HL-60 (cell line): Measurements from ENCODE around the gene APIP.

Experiments
- DNase-seq, 2 experiments: peaks; one replicate each; pipeline ENCODE4 v3.0.0-alpha.2; 2010 to 2020; ENCODE audit warnings: low read depth in 1 of 2, low spot score in 1 of 2
- H3K27ac ChIP-seq: fragments of 250-450 bp; sonication (Bioruptor Pico); replicated peaks from 2 replicates; pipeline ENCODE4 v1.5.1; 2020; ENCODE audit warnings: mild to moderate bottlenecking, moderate library complexity
- H3K27me3 ChIP-seq: fragments of 250-450 bp; sonication (Bioruptor Pico); 2 replicates; pipeline ENCODE4 v1.5.1; 2021; ENCODE audit warnings: mild to moderate bottlenecking, moderate library complexity; ENCODE audit not compliant: insufficient read depth, poor library complexity, severe bottlenecking
- H3K4me3 ChIP-seq: replicated peaks from 2 replicates; pipeline ENCODE4 v1.5.1; 2011; ENCODE audit warnings: mild to moderate bottlenecking, control low read depth, low read length; ENCODE audit not compliant: insufficient read depth
- CTCF ChIP-seq: IDR thresholded peaks from one replicate; pipeline ENCODE4 v1.5.1; 2011; ENCODE audit warnings: low read length, control low read depth, inconsistent platforms; ENCODE audit not compliant: insufficient read depth
- GABPA ChIP-seq: IDR thresholded peaks from 2 replicates; pipeline ENCODE4 v1.6.1; 2012; ENCODE audit warnings: low read depth
- POLR2AphosphoS5 ChIP-seq: IDR thresholded peaks from 2 replicates; pipeline ENCODE4 v1.6.1; 2012; ENCODE audit warnings: low read depth
- REST ChIP-seq: IDR thresholded peaks from 2 replicates; pipeline ENCODE4 v1.6.1; 2012; ENCODE audit warnings: low read depth; ENCODE audit not compliant: insufficient replicate concordance
- SPI1 ChIP-seq: IDR thresholded peaks from 2 replicates; pipeline ENCODE4 v1.6.1; 2012; ENCODE audit warnings: low read depth, mild to moderate bottlenecking, borderline replicate concordance

The APIP gene

GRCh38 chr11:34911676-34912075 lies 4.5 kb downstream of the APIP start:
- DNase-seq = no peak
- H3K27me3 ChIP-seq = no peaks in the 10 kb centered on the region
- H3K4me3 ChIP-seq = no peak overlapping the region
- no peak overlapping the region for H3K27ac ChIP-seq
- TF ChIP-seq POLR2AphosphoS5 = no peak
- TF ChIP-seq GABPA = no peak
- TF ChIP-seq REST = no peak
- no peak for TF ChIP-seq CTCF
- no peak for TF ChIP-seq SPI1

GRCh38 chr11:34910817-34911216 lies 5.4 kb downstream of the APIP start:
- TF ChIP-seq POLR2AphosphoS5 (no peak), SPI1 (no peak), REST (no peak)
- H3K27me3 ChIP-seq = no peaks in the 10 kb centered on the region
- H3K4me3 ChIP-seq = no peak overlapping the region
- DNase-seq = no peak
- H3K27ac ChIP-seq = peak overlapping the region; percentile 39; the same call in 1 of the 2 replicates

GRCh38 chr11:34909955-34910354 lies 6.2 kb downstream of the APIP start:
- H3K4me3 ChIP-seq = no peak overlapping the region
- no peak for TF ChIP-seq GABPA
- TF ChIP-seq POLR2AphosphoS5 = 0 out of 2 replicates have a peak, but pooled peaks have one; percentile 27
- no peak for TF ChIP-seq SPI1
- TF ChIP-seq REST = no peak
- H3K27ac ChIP-seq = peak overlapping the region; percentile 52
- H3K27me3 ChIP-seq = no peaks in the 10 kb centered on the region
- peak; percentile 81 to 85 for DNase-seq

GRCh38 chr11:34909415-34909814 lies 6.8 kb downstream of the APIP start:
- H3K27ac ChIP-seq = peak overlapping the region; percentile 52
- no peaks in the 10 kb centered on the region for H3K27me3 ChIP-seq
- no peak for TF ChIP-seq CTCF
- TF ChIP-seq REST = no peak
- TF ChIP-seq SPI1 = peak; percentile 69
- DNase-seq = peak in 1 of 2 experiments; percentile 44
- H3K4me3 ChIP-seq = no peak overlapping the region
